SK-MEL-5 (cell line): ENCODE measurements around the gene COA3. TPM values are rescaled to one million over a fixed set of nuclear protein-coding genes. Genes with fewer than 3 reads are reported as not detected.
A peak's percentile ranks its signal among the peaks of the same experiment; 100 is the strongest.

Source experiments
- DNase-seq: peaks from one replicate; pipeline ENCODE4 v3.0.0-alpha.2; 2016; ENCODE audit warnings: low read depth, low spot score
- in situ Hi-C: cut with HindIII; loops from 2 replicates; pipeline ENCODE4 v1.10.0; 2016; ENCODE audit warnings: low sequenced_read_pairs, high pct_unique_total_duplicates, low pct_unique_long_range_greater_than_20kb
- polyA plus RNA-seq, 2 experiments: library from polyadenylated mRNA; depleted of rRNA; stranded (reverse); fragments of >200 nt; gene quantifications; 2 replicates each; pipeline ENCODE4 v1.2.3, GENCODE V29; 2015
- total RNA-seq: library from RNA; depleted of rRNA; stranded (reverse); fragments of >200 nt; shearing (Covaris generic); gene quantifications from 2 replicates; pipeline ENCODE4 v1.2.3, GENCODE V29; 2014; rRNA removed

COA3 gene
- total RNA-seq: 123 and 145 TPM in 2 replicates
- 79.9 and 98.0 TPM in 2 replicates for polyA plus RNA-seq (2015; cell fraction: cytosol; rRNA removed)
- 10.7 and 17.0 TPM in 2 replicates for polyA plus RNA-seq (2015; cell fraction: nucleus; rRNA removed)

- in situ Hi-C loops: no loop called here
- peak; percentile 91 for DNase-seq
Observed at GRCh38 chr17:42798383-42799380, at the start of gene COA3, which contains the start of gene CNTD1. Gene COA3, minus strand, starts transcription at chr17:42798704. Its CDS starts 23 bp downstream, at chr17:42798681. Gene CNTD1, plus strand, starts transcription at chr17:42798861. Its CDS starts 207 bp downstream, at chr17:42799068.

GRCh38 chr17:42848093-42848492 is 49.6 kb upstream of the COA3 start:
- in situ Hi-C loops: no loop called here
- no peak for DNase-seq

- DNase-seq: peak; percentile 20
- in situ Hi-C loops: no loop called here
Observed at GRCh38 chr17:42846594-42847280, 48.2 kb upstream of the COA3 start.

- DNase-seq: no peak
- in situ Hi-C loops: no loop called here
Observed at GRCh38 chr17:42845918-42846593, 47.6 kb upstream of the COA3 start.

GRCh38 chr17:42845556-42845917 is 47.0 kb upstream of the COA3 start:
- no peak for DNase-seq
- in situ Hi-C loops: no loop called here

GRCh38 chr17:42844761-42845555 is 46.5 kb upstream of the COA3 start:
- no peak for DNase-seq
- in situ Hi-C loops: no loop called here

- in situ Hi-C loops: no loop called here
Observed at GRCh38 chr17:42844271-42844670, 45.8 kb upstream of the COA3 start, which contains the start of gene AOC2. Gene AOC2, plus strand, starts transcription at chr17:42844580. Its CDS starts 47 bp downstream, at chr17:42844627.

GRCh38 chr17:42843358-42843934 is 44.9 kb upstream of the COA3 start:
- in situ Hi-C loops: no loop called here
- DNase-seq: peak; percentile 79

More at GRCh38 chr17:42844271-42844670, 45.8 kb upstream of the COA3 start, which contains the start of gene AOC2:
- DNase-seq: no peak

- no peak for DNase-seq
- in situ Hi-C loops: no loop called here
Observed at GRCh38 chr17:42841975-42842685, 43.6 kb upstream of the COA3 start.

- in situ Hi-C loops: no loop called here
- no peak for DNase-seq
Observed at GRCh38 chr17:42835732-42836131, 37.2 kb upstream of the COA3 start.

- in situ Hi-C loops: no loop called here
- no peak for DNase-seq
Observed at GRCh38 chr17:42833767-42834422, 35.4 kb upstream of the COA3 start.

GRCh38 chr17:42832934-42833766 is 34.6 kb upstream of the COA3 start, which contains the start of gene PSME3:
Gene PSME3, plus strand, starts transcription at chr17:42833397. Its CDS starts 235 bp downstream, at chr17:42833632.
- in situ Hi-C loops: no loop called here
- DNase-seq: peak; percentile 86

- DNase-seq: peak; percentile 24
- in situ Hi-C loops: no loop called here
Observed at GRCh38 chr17:42832213-42832933, 33.9 kb upstream of the COA3 start.

GRCh38 chr17:42830971-42831370 is 32.5 kb upstream of the COA3 start:
- DNase-seq: peak; percentile 81
- in situ Hi-C loops: no loop called here
